Measurements from ENCODE around the gene EME2.

The EME2 gene

GRCh38 chr16:1778200-1779179, 5.9 kb downstream of the EME2 start:
- no peak for DNase-seq

GRCh38 chr16:1779234-1779701, 6.7 kb downstream of the EME2 start:
- no peak for DNase-seq

- DNase-seq: no peak
Measured at GRCh38 chr16:1779741-1780676, 7.4 kb downstream of the EME2 start.

- no peak for DNase-seq
Measured at GRCh38 chr16:1780677-1781072, 8.1 kb downstream of the EME2 start.

- no peak for DNase-seq
Measured at GRCh38 chr16:1781254-1781653, 8.6 kb downstream of the EME2 start.

- no peak for DNase-seq
Measured at GRCh38 chr16:1781758-1782407, 9.3 kb downstream of the EME2 start.

GRCh38 chr16:1782408-1783264, 10.0 kb downstream of the EME2 start, which contains the start of the genes NUBP2 and SPSB3:
TSS of gene NUBP2 (plus strand) at chr16:1782960. CDS start at chr16:1783021, 61 bp downstream.
TSS of gene SPSB3 (minus strand) at chr16:1782571. CDS start at chr16:1781483, 1,088 bp downstream.
- DNase-seq: peak; percentile 100

GRCh38 chr16:1784977-1785845, 12.6 kb downstream of the EME2 start:
- no peak for DNase-seq

- DNase-seq: no peak
Measured at GRCh38 chr16:1785846-1786170, 13.2 kb downstream of the EME2 start.

- DNase-seq: no peak
Measured at GRCh38 chr16:1786242-1787055, 13.8 kb downstream of the EME2 start.

GRCh38 chr16:1787056-1787321, 14.4 kb downstream of the EME2 start:
- no peak for DNase-seq

- no peak for DNase-seq
Measured at GRCh38 chr16:1787322-1788094, 14.9 kb downstream of the EME2 start.

GRCh38 chr16:1788095-1788707, 15.6 kb downstream of the EME2 start:
- no peak for DNase-seq

GRCh38 chr16:1788708-1789100, 16.1 kb downstream of the EME2 start:
- DNase-seq: no peak

GRCh38 chr16:1789643-1790045, 17.0 kb downstream of the EME2 start:
- no peak for DNase-seq

GRCh38 chr16:1790261-1790610, 17.6 kb downstream of the EME2 start:
- no peak for DNase-seq

- DNase-seq: no peak
Measured at GRCh38 chr16:1790611-1791255, 18.1 kb downstream of the EME2 start.

GRCh38 chr16:1791256-1791942, 18.8 kb downstream of the EME2 start:
- no peak for DNase-seq
